Breast epithelium (tissue), 3 donors: ENCODE results near the gene VWC2.

Experiments
- POLR2AphosphoS5 ChIP-seq, 3 donors: sonication (generic); formaldehyde crosslinking; IDR thresholded peaks; one replicate each; pipeline ENCODE4 v1.6.1; 2017; ENCODE audit warnings: antibody characterized with exemption in 3 of 3
- TF ChIP-seq, protein P1 (sequence below), 3 donors: fragments of 450-650 bp; IDR thresholded peaks; one replicate each; pipeline ENCODE4 v1.5.1; 2016 to 2017; ENCODE audit warnings: antibody characterized with exemption in 3 of 3, mild to moderate bottlenecking in 3 of 3, moderate library complexity in 3 of 3

DNA sequence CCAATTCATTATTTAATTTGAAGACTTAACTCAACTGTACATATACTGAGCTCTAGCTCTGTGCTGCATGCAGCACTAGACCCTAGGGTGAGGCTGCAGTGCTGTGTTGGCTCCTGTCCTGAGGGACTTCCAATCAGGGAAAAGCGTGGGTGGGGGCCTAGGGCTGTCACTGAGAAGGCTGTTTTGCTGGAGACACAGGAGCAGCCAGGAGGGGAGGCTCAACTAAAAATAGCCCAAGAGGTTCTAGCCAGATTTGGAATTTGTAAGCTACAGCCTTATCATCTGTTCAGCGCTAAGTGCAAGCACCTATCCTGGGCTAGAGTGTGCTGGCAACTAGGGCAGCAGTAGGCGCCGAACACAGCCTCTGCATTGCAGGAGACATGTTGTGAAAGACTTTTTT is 121.1 kb downstream of the VWC2 start:
- TF ChIP-seq, protein P1, sequence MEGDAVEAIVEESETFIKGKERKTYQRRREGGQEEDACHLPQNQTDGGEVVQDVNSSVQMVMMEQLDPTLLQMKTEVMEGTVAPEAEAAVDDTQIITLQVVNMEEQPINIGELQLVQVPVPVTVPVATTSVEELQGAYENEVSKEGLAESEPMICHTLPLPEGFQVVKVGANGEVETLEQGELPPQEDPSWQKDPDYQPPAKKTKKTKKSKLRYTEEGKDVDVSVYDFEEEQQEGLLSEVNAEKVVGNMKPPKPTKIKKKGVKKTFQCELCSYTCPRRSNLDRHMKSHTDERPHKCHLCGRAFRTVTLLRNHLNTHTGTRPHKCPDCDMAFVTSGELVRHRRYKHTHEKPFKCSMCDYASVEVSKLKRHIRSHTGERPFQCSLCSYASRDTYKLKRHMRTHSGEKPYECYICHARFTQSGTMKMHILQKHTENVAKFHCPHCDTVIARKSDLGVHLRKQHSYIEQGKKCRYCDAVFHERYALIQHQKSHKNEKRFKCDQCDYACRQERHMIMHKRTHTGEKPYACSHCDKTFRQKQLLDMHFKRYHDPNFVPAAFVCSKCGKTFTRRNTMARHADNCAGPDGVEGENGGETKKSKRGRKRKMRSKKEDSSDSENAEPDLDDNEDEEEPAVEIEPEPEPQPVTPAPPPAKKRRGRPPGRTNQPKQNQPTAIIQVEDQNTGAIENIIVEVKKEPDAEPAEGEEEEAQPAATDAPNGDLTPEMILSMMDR (IDR thresholded peaks at IDR 0.05) = no peak
- TF ChIP-seq POLR2AphosphoS5 (IDR thresholded peaks at IDR 0.05) = no peak
